Left colon (tissue), 2 donors: ENCODE data around the gene SYT15. TPM values are rescaled to one million over a fixed set of nuclear protein-coding genes. Genes with fewer than 3 reads are reported as not detected.
"Not testable (repeated sequence)": the region's sequence is repeated elsewhere in the genome, so short reads cannot be mapped to it uniquely, and the experiment has no call there.

Experiments
- ATAC-seq: fragments of 200-7000 bp; cut with Tn5 transposase; one replicate; pipeline ENCODE4 v1.9.1; 2020; ENCODE audit warnings: mild to moderate bottlenecking, moderate library complexity
- DNase-seq, 2 donors: peaks; one replicate each; pipeline ENCODE4 v3.0.0-alpha.2; 2020
- intact Hi-C, 2 donors: fragments of 100-400 bp; cut with DNase I in 1 of 2; cut with micrococcal nuclease in 1 of 2; formaldehyde crosslinking; loops; one replicate each; pipeline versions ENCODE4 v1.11.2 to v1.14.0; 2022; cut with DNase I, micrococcal nuclease
- total RNA-seq, 2 donors: library from RNA; stranded (reverse); fragmentation: NEBNext Ultra II Directional; extraction: Animal tissue kit (Norgen Biotek cat#: 25700); gene quantifications; one replicate each; pipeline ENCODE4 v1.2.1, GENCODE V29; 2021
- donor health status: DM: no; HTN: no; CAD: no.
- donor health status: DM: yes; HTN: yes; CAD: no.

SYT15 gene
- total RNA-seq, 2 donors from 2014 or later = 1.4 to 2.2 TPM

- ATAC-seq, DNase-seq, intact Hi-C loops: not testable (repeated sequence)
Observed at GRCh38 chr10:46629805-46630204, 50.9 kb downstream of the SYT15 start.

DNA sequence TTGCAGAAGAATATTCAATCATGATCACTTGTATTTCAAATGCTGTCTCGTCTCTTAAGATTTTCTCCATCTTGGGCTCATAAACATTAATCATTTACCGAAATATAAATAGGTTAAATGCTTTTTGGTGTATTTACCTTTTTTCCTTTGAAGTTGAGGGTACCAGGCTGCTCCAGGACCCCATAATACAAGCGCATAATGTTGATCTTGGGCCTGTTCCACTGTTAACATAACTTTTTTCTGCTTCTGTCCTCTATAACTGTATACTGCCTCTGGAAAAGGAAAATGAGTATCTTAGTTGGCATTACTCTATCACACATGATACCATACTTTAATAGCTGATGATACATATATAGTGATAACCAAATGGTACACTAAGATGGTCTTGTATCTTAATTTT lies 51.9 kb downstream of the SYT15 start:
- peak; percentile 34 for ATAC-seq
- intact Hi-C loops, DNase-seq: not testable (repeated sequence)

GRCh38 chr10:46631683-46632082 lies 52.8 kb downstream of the SYT15 start:
- DNase-seq, intact Hi-C loops, ATAC-seq: not testable (repeated sequence)

GRCh38 chr10:46634698-46635097 lies 55.8 kb downstream of the SYT15 start:
- ATAC-seq, intact Hi-C loops, DNase-seq: not testable (repeated sequence)

GRCh38 chr10:46635364-46635959 lies 56.5 kb downstream of the SYT15 start:
- ATAC-seq = peak; percentile 93
- intact Hi-C loops, DNase-seq: not testable (repeated sequence)

- ATAC-seq, DNase-seq, intact Hi-C loops: not testable (repeated sequence)
Observed at GRCh38 chr10:46640005-46640404, 61.1 kb downstream of the SYT15 start.

Other genes starting within 250 kb of the SYT15 start
- gene ANXA8L1, start 203.4 kb upstream of the SYT15 start, total RNA-seq = not detected
- 1 to 10 TPM; 3.1 to 9.5 TPM for gene NPY4R, start 113.2 kb upstream of the SYT15 start, total RNA-seq
- 10 to 100 TPM; 35.9 to 56.7 TPM for gene GPRIN2, start 22.5 kb upstream of the SYT15 start, total RNA-seq